Ureter (tissue), 1 donor: ENCODE measurements around the gene SLFN12. TPM values are rescaled to one million over a fixed set of nuclear protein-coding genes. Genes with fewer than 3 reads are reported as not detected.
"Not testable (repeated sequence)": the region's sequence is repeated elsewhere in the genome, so short reads cannot be mapped to it uniquely, and the experiment has no call there.

Experiments used
- DNase-seq: peaks from one replicate; pipeline ENCODE4 v3.0.0-alpha.2; 2020; ENCODE audit warnings: low spot score
- total RNA-seq: library from RNA; stranded (reverse); gene quantifications from one replicate; pipeline ENCODE4 v1.2.4, GENCODE V29; 2023
- donor health status: DM: yes; HTN: yes; CAD: no.

The SLFN12 gene
- total RNA-seq, result 15.5 TPM

- peak; percentile 77 for DNase-seq
These were observed at the start of gene SLFN12 for GRCh38 chr17:35432176-35433074. SLFN12 (minus strand) TSS chr17:35432500; CDS start chr17:35423028, 9,472 bp downstream.

DNA sequence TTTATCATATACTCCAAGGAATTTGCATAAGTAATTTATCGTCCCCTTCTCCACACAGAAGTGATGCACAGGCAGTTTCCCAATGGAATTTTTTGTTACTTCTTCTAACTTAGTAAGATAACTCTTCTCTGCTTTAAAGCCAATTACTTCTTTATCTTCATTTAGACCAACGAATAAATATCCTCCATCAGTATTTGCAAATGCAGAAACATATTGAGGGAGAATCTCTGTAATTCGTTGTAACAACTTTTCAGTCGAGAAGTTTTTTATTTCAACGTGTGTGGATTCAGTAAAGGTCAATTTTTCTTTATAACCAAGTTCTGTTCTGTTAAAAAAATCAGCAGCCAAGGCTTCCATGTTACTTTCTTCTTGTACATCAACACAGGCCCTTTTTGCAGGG lies 47.0 kb upstream of the SLFN12 start:
- no peak for DNase-seq

GRCh38 chr17:35477248-35477647 lies 44.9 kb upstream of the SLFN12 start:
- no peak for DNase-seq

GRCh38 chr17:35476283-35476820 lies 44.1 kb upstream of the SLFN12 start:
- no peak for DNase-seq

- no peak for DNase-seq
These were observed 36.2 kb upstream of the SLFN12 start for GRCh38 chr17:35468475-35468874.

DNA sequence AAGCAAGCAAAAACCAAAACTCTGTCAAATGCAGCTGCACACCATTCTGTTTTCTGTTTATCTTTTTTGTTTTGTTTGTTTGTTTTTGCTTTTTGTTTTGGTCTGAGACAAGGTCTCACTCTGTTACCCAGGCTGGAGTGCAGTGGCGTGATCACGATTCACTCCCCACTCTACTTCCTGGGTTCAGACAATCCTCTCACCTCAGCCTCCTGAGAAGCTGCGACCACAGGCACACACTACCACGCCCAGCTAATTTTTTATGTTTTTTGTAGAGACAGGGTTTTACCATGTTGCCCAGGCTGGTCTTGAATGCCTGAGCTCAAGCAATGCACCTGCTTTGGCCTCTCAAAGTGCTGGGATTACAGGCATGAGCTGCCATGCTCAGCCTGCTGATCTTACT lies 35.5 kb upstream of the SLFN12 start:
- no peak for DNase-seq

GRCh38 chr17:35460354-35460851 lies 28.1 kb upstream of the SLFN12 start:
- DNase-seq, result peak; percentile 74

- not testable (repeated sequence) for DNase-seq
These were observed 21.7 kb upstream of the SLFN12 start for GRCh38 chr17:35454035-35454434.

DNA sequence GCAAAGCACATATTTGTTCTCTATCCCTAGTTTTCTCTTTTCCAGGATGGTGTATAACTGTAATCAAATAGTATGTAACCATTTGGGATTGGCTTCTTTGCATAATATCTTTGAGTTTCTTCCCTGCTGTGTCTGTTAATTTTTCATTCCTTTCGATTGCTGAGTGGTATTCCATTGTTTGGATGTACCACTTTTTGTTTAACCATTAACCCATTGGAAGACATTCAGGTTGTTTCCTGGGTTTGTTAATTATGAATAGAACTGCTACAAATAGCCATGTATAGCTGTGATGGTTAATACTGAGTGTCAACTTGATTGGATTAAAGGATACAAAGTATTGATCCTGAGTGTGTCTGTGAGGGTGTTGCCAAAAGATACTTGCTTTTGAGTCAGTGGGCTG lies 20.9 kb upstream of the SLFN12 start:
- no peak for DNase-seq

GRCh38 chr17:35449371-35449931 lies 17.2 kb upstream of the SLFN12 start:
- DNase-seq, result no peak

- DNase-seq, result no peak
These were observed 16.6 kb upstream of the SLFN12 start for GRCh38 chr17:35448899-35449227.

DNA sequence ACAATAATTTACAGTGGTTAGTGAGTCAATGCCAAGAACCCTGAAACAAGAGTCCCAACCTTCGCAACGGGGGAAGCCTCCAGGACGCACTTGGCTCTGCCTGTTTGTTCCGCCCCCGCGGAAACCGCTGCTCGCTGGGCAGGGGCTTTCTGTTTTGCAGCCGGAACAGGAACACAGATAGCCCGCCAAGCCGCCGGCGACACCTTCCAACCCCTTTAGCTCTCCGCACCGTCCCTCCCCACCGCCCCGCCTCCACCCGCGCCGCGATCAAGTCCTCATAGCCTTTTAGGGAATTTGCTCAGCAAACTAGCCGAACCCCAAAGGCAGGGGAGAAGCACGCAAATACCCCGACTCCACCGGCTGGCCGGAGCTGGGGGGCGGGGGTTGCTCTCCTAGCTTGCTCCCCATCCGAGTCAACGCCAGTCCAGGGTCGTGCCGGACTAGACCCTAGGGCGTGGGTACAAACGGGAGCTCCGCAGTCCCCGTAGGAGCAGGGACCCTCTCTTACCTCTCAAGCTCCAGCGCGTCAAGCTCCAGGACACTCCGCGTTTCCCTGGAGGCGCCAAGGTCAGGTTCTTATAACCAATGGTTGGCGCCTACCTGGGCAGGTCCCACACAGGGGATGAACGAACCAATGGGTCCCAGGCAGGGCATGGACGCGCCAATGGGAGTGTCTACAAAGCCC lies 16.1 kb upstream of the SLFN12 start, which contains the start of gene SLFN13:
SLFN13 (minus strand) TSS at position 553 of the 685 bp plus-strand sequence. CDS start 3,086 bp downstream, outside the sequence.
- DNase-seq, result peak; percentile 69

DNA sequence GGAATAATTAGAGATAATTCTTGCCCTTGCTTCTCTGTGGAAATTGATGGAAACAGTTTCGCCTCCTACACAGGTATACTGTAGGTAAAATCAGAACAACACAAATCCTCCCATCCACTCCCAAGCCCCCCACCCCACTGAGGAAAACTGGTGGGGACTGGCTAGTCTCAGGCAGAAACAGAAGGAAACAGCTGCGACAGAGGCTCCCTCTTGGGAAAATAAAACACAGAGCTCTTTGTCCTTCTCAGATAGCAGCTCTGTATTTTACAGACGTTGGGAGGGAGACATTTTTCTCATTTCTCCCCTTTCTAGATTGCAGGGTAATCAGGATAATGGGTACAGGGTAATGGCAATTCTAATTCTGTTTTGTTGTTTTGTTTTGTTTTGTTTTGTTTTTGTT lies 15.2 kb upstream of the SLFN12 start:
- no peak for DNase-seq

DNA sequence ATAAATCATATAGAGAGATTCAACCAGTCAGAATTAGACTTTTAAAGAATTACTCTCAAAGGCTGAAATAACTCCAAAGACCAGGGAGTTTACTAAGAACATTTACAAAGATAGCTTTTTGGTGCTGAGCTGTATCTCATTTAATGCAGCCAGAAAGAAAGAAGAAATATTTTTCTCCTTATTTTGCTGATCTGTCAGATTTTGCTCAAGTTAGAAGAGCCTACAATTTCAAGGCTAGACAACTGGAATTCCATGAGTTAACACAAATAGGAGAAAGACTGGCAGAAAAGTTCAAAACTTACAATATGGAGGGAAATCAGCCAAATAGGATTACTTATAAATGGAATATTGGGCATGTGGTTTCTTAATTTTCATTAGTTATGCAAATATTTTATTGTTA lies 6.1 kb upstream of the SLFN12 start:
- DNase-seq, result no peak

- peak; percentile 86 for DNase-seq
These were observed 985 bp upstream of the SLFN12 start for GRCh38 chr17:35433075-35433894.

GRCh38 chr17:35429702-35430101 lies 2.6 kb downstream of the SLFN12 start:
- no peak for DNase-seq

- no peak for DNase-seq
These were observed 4.1 kb downstream of the SLFN12 start for GRCh38 chr17:35428229-35428628.

DNA sequence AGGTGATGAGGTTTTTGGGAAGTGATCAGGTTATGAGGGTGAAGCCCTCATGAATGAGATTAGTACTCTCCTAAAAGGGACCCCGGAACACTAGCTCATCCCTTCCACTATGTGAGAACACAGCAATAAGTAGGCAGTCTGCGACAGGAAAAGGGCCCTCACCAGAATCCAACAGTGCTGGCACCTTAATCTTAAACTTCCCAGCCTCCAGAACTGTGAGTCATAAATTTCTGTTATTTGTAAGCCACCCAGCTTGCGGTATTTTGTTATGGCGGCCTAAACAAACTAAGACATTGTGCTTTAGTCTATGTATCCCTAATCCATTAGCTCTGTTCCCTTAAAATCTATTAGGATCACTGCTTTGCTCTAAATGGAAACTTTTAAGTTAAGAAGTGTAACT lies 8.5 kb downstream of the SLFN12 start:
- no peak for DNase-seq

- not testable (repeated sequence) for DNase-seq
These were observed 11.2 kb downstream of the SLFN12 start for GRCh38 chr17:35421069-35421468.

DNA sequence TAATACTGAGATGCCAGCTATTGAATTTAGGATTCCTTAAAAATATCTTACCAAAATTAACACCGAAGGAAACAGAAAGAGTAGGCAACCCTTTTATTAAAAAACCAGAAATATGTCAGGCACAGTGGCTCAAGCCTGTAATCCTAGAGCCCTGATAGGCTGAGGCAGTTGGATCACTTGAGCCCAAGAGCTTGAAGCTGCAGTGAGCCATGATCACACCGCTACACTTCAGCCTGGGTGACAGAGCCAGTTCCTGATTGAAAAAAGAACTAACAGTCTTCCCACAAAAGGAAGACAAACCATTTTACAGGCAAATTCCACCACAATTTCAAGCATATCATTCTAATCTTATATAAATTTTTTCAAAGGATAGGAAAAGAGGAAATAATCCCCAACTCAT lies 15.6 kb downstream of the SLFN12 start:
- no peak for DNase-seq

- not testable (repeated sequence) for DNase-seq
These were observed 17.6 kb downstream of the SLFN12 start for GRCh38 chr17:35414707-35415106.
